Measurements from ENCODE around the gene ARHGDIA.

ARHGDIA gene

GRCh38 chr17:81839301-81839700 lies 31.8 kb downstream of the ARHGDIA start:
- DNase-seq = no peak
- Histone ChIP-seq H3F3A (ENCODE audit: insufficient read depth, low read length) (0 out of 2 replicates have a peak, but pooled peaks cover 9% of the 10 kb centered on the region), H3K27me3 (replicated peaks; ENCODE audit: insufficient read depth, low read length) (no peaks in the 10 kb centered on the region; the same call in 1 of the 2 replicates), H3K9me3 (replicated peaks; ENCODE audit: insufficient read depth, low read length) (no peaks in the 10 kb centered on the region), H3K4me1 (ENCODE audit: low read length) (no peaks in the 10 kb centered on the region), H3K9ac (ENCODE audit: low read length) (no peak overlapping the region), H3K9me2 (replicated peaks; ENCODE audit: insufficient read depth, low read length) (no peaks in the 10 kb centered on the region), H3K4me3 (ENCODE audit: low read length) (no peak overlapping the region), H2AFZ (ENCODE audit: low read length) (no peak overlapping the region), H3K79me2 (ENCODE audit: low read length) (no peaks in the 10 kb centered on the region), H3K4me2 (ENCODE audit: low read depth, low read length) (no peak overlapping the region), H3K36me3 (replicated peaks; ENCODE audit: insufficient read depth, low read length) (no peaks in the 10 kb centered on the region), H3K27ac (ENCODE audit: low read length) (no peak overlapping the region), H4K20me1 (ENCODE audit: insufficient read depth, low read length) (no peaks in the 10 kb centered on the region; the same call in 1 of the 2 replicates)
- TF ChIP-seq CTCF (IDR thresholded peaks at IDR 0.05; ENCODE audit: low read length) = no peak
- TF ChIP-seq EZH2 (optimal IDR thresholded peaks at IDR 0.05; ENCODE audit: low read depth, low read length) = no peak
- TF ChIP-seq EZH2phosphoT487 (IDR thresholded peaks at IDR 0.05; ENCODE audit: low read length) = no peak

- Histone ChIP-seq H3K9me3 (replicated peaks; ENCODE audit: insufficient read depth, low read length) (no peaks in the 10 kb centered on the region), H2AFZ (ENCODE audit: low read length) (no peak overlapping the region), H3K27ac (ENCODE audit: low read length) (no peak overlapping the region), H3K9ac (ENCODE audit: low read length) (no peak overlapping the region), H3K79me2 (ENCODE audit: low read length) (no peaks in the 10 kb centered on the region), H3K36me3 (replicated peaks; ENCODE audit: insufficient read depth, low read length) (no peaks in the 10 kb centered on the region), H3K4me3 (ENCODE audit: low read length) (no peak overlapping the region), H3K27me3 (replicated peaks; ENCODE audit: insufficient read depth, low read length) (no peaks in the 10 kb centered on the region; the same call in 1 of the 2 replicates), H3K9me2 (replicated peaks; ENCODE audit: insufficient read depth, low read length) (no peaks in the 10 kb centered on the region), H4K20me1 (ENCODE audit: insufficient read depth, low read length) (no peaks in the 10 kb centered on the region; the same call in 1 of the 2 replicates), H3F3A (ENCODE audit: insufficient read depth, low read length) (0 out of 2 replicates have a peak, but pooled peaks cover 8% of the 10 kb centered on the region), H3K4me1 (ENCODE audit: low read length) (peaks cover 1% of the 10 kb centered on the region; the same call in 1 of the 2 replicates), H3K4me2 (ENCODE audit: low read depth, low read length) (no peak overlapping the region)
- TF ChIP-seq CTCF (IDR thresholded peaks at IDR 0.05; ENCODE audit: low read length) (no peak), EZH2phosphoT487 (IDR thresholded peaks at IDR 0.05; ENCODE audit: low read length) (no peak), EZH2 (optimal IDR thresholded peaks at IDR 0.05; ENCODE audit: low read depth, low read length) (no peak)
- no peak for DNase-seq
Observed at GRCh38 chr17:81838753-81839255, 32.3 kb downstream of the ARHGDIA start.

- H3K4me2 ChIP-seq (ENCODE audit: low read depth, low read length) = no peak overlapping the region
- no peak for TF ChIP-seq EZH2 (optimal IDR thresholded peaks at IDR 0.05; ENCODE audit: low read depth, low read length)
- no peak for TF ChIP-seq EZH2phosphoT487 (IDR thresholded peaks at IDR 0.05; ENCODE audit: low read length)
- TF ChIP-seq CTCF (IDR thresholded peaks at IDR 0.05; ENCODE audit: low read length) = no peak
- no peak for DNase-seq
- H3K36me3 ChIP-seq (replicated peaks; ENCODE audit: insufficient read depth, low read length) = no peaks in the 10 kb centered on the region
- no peaks in the 10 kb centered on the region for H3K79me2 ChIP-seq (ENCODE audit: low read length)
- H2AFZ ChIP-seq (ENCODE audit: low read length) = no peak overlapping the region
- no peaks in the 10 kb centered on the region for H3K9me3 ChIP-seq (replicated peaks; ENCODE audit: insufficient read depth, low read length)
- no peak overlapping the region for H3K4me3 ChIP-seq (ENCODE audit: low read length)
- no peaks in the 10 kb centered on the region for H4K20me1 ChIP-seq (ENCODE audit: insufficient read depth, low read length)
- no peaks in the 10 kb centered on the region for H3K9me2 ChIP-seq (replicated peaks; ENCODE audit: insufficient read depth, low read length)
- no peak overlapping the region for H3K27ac ChIP-seq (ENCODE audit: low read length)
- H3K9ac ChIP-seq (ENCODE audit: low read length) = no peak overlapping the region
- H3K4me1 ChIP-seq (ENCODE audit: low read length) = peaks cover 5% of the 10 kb centered on the region; the same call in 1 of the 2 replicates
- H3K27me3 ChIP-seq (replicated peaks; ENCODE audit: insufficient read depth, low read length) = no peaks in the 10 kb centered on the region; the same call in 1 of the 2 replicates
- 0 out of 2 replicates have a peak, but pooled peaks cover 6% of the 10 kb centered on the region for H3F3A ChIP-seq (ENCODE audit: insufficient read depth, low read length)
Observed at GRCh38 chr17:81837641-81838040, 33.5 kb downstream of the ARHGDIA start.

Measured in MM.1S (cell line).